SU-DHL-6 (cell line): ENCODE data around the gene CTNNBL1.

Experiments used
- H2AFZ ChIP-seq: fragments of 200-600 bp; sonication (generic); 2 replicates; pipeline ENCODE4 v1.6.1; 2014; ENCODE audit warnings: low read depth, mild to moderate bottlenecking, moderate library complexity, mixed read lengths, antibody characterized with exemption, low read length; ENCODE audit not compliant: severe bottlenecking
- H3F3A ChIP-seq: fragments of 200-600 bp; shearing (Covaris generic); 2 replicates; pipeline ENCODE4 v1.6.0; 2016; ENCODE audit warnings: antibody characterized with exemption, mild to moderate bottlenecking; ENCODE audit not compliant: insufficient read depth
- H3K27ac ChIP-seq: fragments of 200-600 bp; sonication (generic); 2 replicates; pipeline ENCODE4 v1.5.1; 2016; ENCODE audit warnings: low read depth, mild to moderate bottlenecking, low read length, moderate library complexity, mixed read lengths
- H3K27me3 ChIP-seq: fragments of 200-600 bp; sonication (generic), shearing (Covaris generic); 2 replicates; pipeline ENCODE4 v1.6.0; 2014; ENCODE audit warnings: mild to moderate bottlenecking, low read length
- H3K36me3 ChIP-seq: fragments of 200-600 bp; sonication (generic); 2 replicates; pipeline ENCODE4 v1.6.1; 2014; ENCODE audit warnings: mild to moderate bottlenecking, low read length, mixed read lengths
- H3K4me2 ChIP-seq: fragments of 300-600, 200-600 bp; shearing (Covaris generic), sonication (generic); 2 replicates; pipeline ENCODE4 v1.6.0; 2014; ENCODE audit warnings: low read length, low read depth, mild to moderate bottlenecking; ENCODE audit not compliant: poor library complexity, severe bottlenecking
- H3K4me3 ChIP-seq: fragments of 200-600 bp; sonication (generic); 2 replicates; pipeline ENCODE4 v1.5.1; 2014; ENCODE audit warnings: antibody characterized with exemption, low read length, mild to moderate bottlenecking, mixed read lengths; ENCODE audit not compliant: insufficient read depth, poor library complexity, severe bottlenecking
- H3K79me2 ChIP-seq: fragments of 200-600 bp; sonication (generic); 2 replicates; pipeline ENCODE4 v1.6.1; 2014; ENCODE audit warnings: mild to moderate bottlenecking, low read length, moderate library complexity; ENCODE audit not compliant: insufficient read depth
- H3K9ac ChIP-seq: fragments of 200-600 bp; sonication (generic); 2 replicates; pipeline ENCODE4 v1.7.0; 2014; ENCODE audit warnings: mild to moderate bottlenecking, low read length
- H3K9me2 ChIP-seq: fragments of 200-600 bp; sonication (generic); replicated peaks from 2 replicates; pipeline ENCODE4 v1.6.1; 2014; ENCODE audit warnings: low read length; ENCODE audit not compliant: insufficient read depth
- H3K9me3 ChIP-seq: fragments of 200-600 bp; sonication (generic); 2 replicates; pipeline ENCODE4 v1.6.1; 2014; ENCODE audit warnings: low read length, mixed read lengths; ENCODE audit not compliant: insufficient read depth
- H4K20me1 ChIP-seq: fragments of 200-600 bp; sonication (generic); 2 replicates; pipeline ENCODE4 v1.6.1; 2014; ENCODE audit warnings: low read depth, mild to moderate bottlenecking, antibody characterized with exemption, low read length, moderate library complexity, mixed read lengths
- EZH2phosphoT487 ChIP-seq: fragments of 200-600 bp; sonication (generic), shearing (Covaris generic); conservative IDR thresholded peaks from 2 replicates; pipeline ENCODE4 v1.6.1; 2018; ENCODE audit warnings: mild to moderate bottlenecking, antibody characterized with exemption, low read length, moderate library complexity, mixed read lengths
- TF ChIP-seq, protein P1 (sequence below): fragments of 200-600 bp; sonication (generic); IDR thresholded peaks from one replicate; pipeline ENCODE4 v1.5.1; 2017; ENCODE audit warnings: antibody characterized with exemption, mild to moderate bottlenecking, low read length, moderate library complexity; ENCODE audit not compliant: insufficient read depth, poor library complexity, severe bottlenecking

Gene CTNNBL1

DNA sequence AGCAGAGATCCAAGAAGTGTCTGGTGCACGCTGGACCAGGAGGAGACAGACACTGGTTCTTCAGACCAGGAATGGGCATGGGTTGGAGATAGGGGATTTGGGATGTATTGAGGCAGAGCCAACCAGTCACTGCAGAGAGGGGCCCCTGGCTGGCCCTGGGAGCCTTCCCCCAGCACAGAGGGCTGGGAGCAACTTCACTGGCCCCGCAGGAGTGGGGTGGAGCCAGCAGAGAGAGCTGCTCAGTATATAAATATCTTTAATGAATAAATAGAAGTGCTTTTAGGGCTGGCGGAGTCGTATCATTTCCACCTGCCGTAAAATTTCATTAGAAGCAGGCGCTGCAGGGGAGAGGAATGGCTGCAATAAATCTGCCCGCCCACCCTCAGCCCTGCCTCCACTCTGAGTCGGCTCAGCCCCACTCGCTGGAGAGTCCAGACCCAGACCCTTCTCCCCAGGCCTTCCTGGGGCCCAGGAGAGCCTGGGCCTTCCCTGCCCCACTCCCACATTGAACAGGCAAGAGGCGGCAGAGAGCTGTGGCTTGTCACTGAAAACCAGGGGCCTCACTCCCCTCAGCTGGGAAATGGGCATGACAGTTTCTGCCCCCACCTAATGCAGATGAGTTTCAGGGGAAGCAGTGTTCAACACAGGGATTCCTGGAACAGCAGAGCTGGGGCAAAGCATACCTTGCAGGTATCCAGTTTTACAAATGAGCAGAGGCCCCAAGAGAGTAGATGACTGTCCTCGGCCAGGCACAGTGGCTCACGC is 185.2 kb downstream of the CTNNBL1 start:
- H3K79me2 ChIP-seq, result no peaks in the 10 kb centered on the region
- H3F3A ChIP-seq, result no peaks in the 10 kb centered on the region
- no peak overlapping the region for H3K9ac ChIP-seq
- no peaks in the 10 kb centered on the region for H3K9me3 ChIP-seq
- no peaks in the 10 kb centered on the region for H3K36me3 ChIP-seq
- H3K9me2 ChIP-seq, result no peaks in the 10 kb centered on the region
- H3K27me3 ChIP-seq, result no peaks in the 10 kb centered on the region
- H4K20me1 ChIP-seq, result no peaks in the 10 kb centered on the region
- H2AFZ ChIP-seq, result no peak overlapping the region
- TF ChIP-seq, protein P1, sequence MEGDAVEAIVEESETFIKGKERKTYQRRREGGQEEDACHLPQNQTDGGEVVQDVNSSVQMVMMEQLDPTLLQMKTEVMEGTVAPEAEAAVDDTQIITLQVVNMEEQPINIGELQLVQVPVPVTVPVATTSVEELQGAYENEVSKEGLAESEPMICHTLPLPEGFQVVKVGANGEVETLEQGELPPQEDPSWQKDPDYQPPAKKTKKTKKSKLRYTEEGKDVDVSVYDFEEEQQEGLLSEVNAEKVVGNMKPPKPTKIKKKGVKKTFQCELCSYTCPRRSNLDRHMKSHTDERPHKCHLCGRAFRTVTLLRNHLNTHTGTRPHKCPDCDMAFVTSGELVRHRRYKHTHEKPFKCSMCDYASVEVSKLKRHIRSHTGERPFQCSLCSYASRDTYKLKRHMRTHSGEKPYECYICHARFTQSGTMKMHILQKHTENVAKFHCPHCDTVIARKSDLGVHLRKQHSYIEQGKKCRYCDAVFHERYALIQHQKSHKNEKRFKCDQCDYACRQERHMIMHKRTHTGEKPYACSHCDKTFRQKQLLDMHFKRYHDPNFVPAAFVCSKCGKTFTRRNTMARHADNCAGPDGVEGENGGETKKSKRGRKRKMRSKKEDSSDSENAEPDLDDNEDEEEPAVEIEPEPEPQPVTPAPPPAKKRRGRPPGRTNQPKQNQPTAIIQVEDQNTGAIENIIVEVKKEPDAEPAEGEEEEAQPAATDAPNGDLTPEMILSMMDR, result no peak
- TF ChIP-seq EZH2phosphoT487, result no peak
- H3K4me2 ChIP-seq, result no peak overlapping the region
- no peak overlapping the region for H3K27ac ChIP-seq
- no peak overlapping the region for H3K4me3 ChIP-seq

DNA sequence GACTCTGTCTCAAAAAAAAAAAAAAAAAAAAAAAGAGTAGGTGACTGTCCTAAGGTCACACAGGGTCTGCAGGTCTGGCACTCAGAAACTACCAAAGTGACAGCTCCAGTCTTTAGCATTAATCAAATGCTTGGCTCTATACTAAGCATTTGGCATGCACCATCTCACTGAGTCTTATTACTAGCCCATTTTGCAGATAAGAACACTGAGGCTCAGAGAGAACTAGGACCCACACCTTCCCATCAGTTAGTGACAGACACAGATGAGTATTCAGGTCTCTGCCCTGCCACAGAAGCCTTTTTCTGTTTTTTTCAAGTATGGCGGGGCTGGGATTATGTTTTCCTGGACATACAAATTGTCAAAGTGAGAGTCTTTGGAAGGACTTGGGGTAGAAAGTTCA is 186.0 kb downstream of the CTNNBL1 start:
- no peak overlapping the region for H3K4me2 ChIP-seq
- H2AFZ ChIP-seq, result no peak overlapping the region
- H3K9ac ChIP-seq, result no peak overlapping the region
- H3K4me3 ChIP-seq, result no peak overlapping the region
- no peaks in the 10 kb centered on the region for H3K79me2 ChIP-seq
- H3F3A ChIP-seq, result no peaks in the 10 kb centered on the region
- H3K9me2 ChIP-seq, result no peaks in the 10 kb centered on the region
- H3K36me3 ChIP-seq, result no peaks in the 10 kb centered on the region
- no peak overlapping the region for H3K27ac ChIP-seq
- no peak for TF ChIP-seq EZH2phosphoT487
- H3K27me3 ChIP-seq, result no peaks in the 10 kb centered on the region
- no peaks in the 10 kb centered on the region for H4K20me1 ChIP-seq
- no peaks in the 10 kb centered on the region for H3K9me3 ChIP-seq

DNA sequence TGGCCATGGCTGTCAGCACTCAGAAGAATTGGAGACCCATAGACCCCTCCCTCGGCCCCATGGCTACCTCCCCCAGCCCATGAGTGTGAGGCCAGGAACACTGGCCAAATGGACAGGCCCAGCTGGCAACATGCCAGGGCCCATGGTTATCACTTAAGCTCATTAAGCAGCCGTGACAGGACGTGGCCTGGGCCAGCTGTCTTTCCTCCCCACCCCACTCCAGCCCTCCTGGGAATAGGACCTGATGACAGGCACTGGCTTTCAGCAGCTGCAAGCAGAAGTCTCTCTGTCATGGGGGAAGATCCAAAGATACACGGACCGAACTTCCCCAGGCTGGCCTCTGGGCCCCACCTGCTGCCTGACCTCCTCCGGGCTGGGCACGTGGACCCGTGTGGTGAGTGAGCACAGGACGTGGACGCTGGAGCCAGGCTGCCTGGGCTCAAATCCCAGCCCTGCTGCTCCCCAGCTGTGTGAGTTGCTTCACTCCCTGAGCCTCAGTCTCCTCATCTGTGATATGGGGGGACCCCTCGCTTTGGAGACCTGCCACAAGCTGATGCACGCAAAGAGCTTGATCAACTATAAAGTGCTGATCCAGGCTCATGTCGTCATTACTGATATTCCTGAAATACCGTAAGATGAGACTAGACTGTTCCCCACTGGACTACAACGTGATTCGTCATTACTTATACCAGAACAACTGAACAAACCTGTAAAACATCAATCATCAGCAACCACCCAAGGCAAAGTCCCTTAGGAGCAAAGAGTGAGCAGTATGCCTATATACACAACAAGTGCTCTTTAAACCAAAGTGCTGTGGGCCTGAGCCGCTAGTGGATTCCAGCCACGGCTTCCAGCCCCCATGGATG is 187.1 kb downstream of the CTNNBL1 start:
- Histone ChIP-seq H2AFZ (no peak overlapping the region), H3K9me3 (no peaks in the 10 kb centered on the region), H3K79me2 (no peaks in the 10 kb centered on the region), H3K27me3 (no peaks in the 10 kb centered on the region), H3K9me2 (no peaks in the 10 kb centered on the region), H3K4me3 (no peak overlapping the region), H3K36me3 (no peaks in the 10 kb centered on the region), H3K9ac (no peak overlapping the region), H3K27ac (no peak overlapping the region), H3F3A (no peaks in the 10 kb centered on the region), H4K20me1 (no peaks in the 10 kb centered on the region), H3K4me2 (no peak overlapping the region)
- no peak for TF ChIP-seq EZH2phosphoT487
- TF ChIP-seq, protein P1, result no peak
